ENCODE measurements around the gene URGCP.

The URGCP gene

DNA sequence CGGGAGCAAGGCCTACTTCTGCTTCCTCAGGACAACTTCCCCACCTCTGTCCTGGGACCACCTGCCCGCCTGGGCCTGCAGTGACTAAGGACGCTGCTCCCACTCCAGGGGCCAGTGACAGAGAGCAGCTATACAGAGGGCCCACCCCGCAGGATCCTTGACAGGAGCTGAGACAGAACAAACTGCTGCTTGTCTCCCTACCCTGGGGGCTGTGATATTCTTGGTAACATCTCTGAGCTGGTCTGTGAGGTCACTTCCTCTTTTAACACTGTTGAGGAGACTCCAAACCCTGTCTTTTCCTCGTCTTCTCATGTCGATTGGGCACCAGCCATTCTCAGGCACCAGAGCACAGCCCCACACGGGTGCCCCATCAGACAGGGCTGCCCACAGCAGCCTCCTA, 30.2 kb downstream of the URGCP start:
- no peak for DNase-seq (ENCODE audit: low read depth in 2 of 2)

DNA sequence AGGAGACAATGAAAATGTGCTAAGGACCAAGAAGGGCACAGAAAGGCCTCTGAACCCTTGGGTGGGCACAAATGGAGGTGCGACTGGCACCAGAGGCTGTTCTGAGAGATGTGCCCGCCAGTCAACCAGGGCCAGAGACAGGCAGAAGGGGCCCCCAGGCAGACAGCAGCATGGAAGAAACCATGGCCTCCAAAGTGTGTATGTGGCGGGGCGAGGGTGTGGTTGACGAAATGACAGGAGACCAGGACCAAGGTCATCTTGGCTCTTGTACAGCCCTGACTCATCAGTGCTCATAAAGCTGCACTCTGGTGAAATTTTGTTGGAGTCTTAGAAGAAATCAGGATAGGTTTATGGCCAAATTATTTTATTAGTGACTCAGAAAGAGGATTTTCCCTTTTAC, 33.1 kb downstream of the URGCP start:
- no peak for DNase-seq (ENCODE audit: low read depth in 2 of 2)

DNA sequence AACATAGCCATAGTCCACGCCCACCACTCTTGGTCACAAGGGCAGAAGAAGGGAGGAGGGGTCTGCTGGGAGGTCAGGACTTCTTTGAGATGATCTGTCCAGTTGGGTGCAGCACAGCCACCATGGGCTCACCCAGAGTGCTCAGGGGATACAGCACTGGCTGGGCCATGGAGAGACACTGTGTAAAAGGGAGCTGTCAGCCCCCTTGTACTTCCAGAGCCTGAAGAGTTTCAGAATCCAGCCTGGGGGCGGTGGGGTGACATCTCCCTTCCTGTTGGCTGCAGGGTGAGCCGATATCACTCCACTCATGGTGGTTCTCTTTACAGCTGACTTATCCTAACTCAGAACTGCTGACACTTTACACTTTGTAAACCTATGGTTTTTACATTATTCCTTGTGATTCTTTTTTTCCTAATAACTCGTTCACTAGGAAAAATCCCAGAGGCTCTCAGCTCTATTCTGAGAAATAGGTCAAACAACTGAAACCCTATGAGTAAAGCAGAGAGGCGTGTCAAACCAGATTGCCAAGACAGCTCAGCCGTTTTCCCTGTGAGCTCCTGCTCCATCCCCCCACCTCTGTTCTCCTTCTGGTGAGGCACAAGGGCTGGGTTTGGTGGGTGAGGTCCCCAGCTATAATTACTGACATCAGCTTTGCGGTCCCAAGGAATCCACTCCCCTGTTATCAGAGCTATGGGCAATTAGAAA, 33.8 kb downstream of the URGCP start:
- DNase-seq (ENCODE audit: low read depth in 2 of 2) = no peak

DNA sequence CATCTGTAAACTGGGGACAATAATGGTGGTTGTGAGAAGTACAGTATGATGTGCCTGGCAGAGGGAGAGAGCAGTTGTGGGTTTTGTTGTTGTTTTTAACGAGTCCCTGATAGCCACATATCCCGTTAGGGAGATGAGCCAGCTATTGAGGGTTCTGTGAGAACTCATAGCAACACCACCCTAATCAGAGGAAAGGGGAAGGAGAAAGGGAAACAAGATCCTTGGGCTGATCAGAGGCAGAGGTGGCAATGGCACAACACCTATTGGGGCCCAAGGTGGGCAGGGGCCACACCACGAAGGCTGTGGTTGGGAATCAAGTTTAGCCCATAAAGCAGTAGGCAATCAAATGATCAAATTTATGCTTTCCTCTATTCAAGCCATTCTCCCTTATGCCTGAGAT, 35.3 kb downstream of the URGCP start:
- no peak for DNase-seq (ENCODE audit: low read depth in 2 of 2)

DNA sequence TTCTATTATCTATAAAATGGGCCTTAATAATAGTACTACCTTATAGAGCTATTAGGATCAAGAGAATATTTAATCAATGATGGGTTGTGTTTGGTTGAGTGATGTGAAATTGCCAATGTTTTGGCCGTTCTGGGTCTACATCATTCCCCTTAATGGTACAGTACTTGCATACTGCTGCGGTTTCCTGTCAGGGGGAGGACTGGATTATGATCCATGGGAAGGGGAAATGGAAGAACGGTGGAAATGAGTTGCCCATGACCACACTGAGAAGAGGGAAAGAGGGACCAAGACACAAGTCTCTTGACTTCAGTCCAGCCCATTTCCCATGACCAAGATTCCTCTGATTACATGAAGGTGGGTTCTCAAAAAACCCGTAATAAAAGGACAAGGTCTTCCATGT, 36.1 kb downstream of the URGCP start:
- no peak for DNase-seq (ENCODE audit: low read depth in 2 of 2)

DNA sequence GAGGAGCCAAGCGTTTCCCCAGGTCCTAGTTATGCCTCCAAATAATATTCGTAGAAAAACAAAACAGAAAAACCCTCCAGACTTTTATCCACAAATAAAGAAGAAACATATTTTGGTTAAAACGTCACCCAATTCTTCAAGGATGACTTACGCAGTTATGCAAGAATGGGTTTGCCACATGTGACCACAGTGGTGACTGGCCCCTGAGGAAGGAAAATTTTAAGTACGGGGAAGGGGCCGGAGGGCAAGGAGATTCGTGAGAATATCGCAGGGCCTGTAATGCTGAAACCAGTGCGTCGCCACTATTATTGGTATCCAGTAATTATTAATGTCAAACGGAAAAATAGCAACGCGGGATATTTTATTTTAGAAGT, 36.5 kb downstream of the URGCP start:
- DNase-seq (ENCODE audit: low read depth in 2 of 2) = peak in 1 of 2 donors; percentile 12

DNA sequence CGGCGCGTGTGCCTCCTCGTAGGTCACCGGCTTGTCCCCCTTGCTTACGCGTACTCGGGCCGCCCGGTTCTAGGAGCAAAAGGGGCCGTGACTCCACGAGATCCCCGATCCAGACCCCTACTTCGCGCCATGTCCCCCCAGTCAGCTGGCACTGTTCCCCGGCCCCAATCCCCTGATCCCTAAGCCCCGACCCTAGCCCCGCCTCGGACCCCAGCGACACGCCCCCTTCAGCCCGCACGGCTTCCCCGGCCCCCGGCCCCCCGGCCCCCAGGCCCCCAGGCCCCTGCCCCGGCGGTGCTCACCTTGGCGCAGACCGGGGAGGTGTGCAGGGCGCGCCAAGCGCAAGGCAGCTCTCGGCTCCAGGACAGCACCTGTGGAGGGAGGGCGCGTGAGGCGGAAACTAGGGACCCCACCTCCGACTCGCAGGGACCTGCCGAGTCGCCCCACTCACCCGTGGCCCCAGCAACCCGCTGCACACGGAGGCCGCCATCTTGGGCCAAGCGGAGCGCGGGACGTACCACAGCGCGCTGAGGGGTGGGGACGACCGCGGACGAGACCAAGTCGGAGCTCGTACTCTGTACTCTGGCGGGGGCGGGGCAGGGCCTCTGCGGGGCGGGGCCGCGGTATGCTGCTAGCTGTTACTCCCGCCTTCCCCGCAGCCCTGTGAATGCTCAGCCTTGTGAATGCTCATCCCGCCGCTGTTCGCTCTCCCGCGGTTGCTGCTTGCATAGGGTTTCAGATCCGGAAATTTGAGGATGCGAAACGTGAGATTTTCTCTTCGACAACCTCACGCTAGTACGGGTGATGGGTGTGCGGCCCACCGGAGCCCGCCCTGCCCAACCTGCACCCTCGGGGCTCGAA, 37.2 kb downstream of the URGCP start, which contains the start of gene MRPS24:
Gene MRPS24 (minus strand): TSS at position 512 of the 861 bp plus-strand sequence. CDS start 22 bp downstream, at position 490.
- DNase-seq (ENCODE audit: low read depth in 2 of 2) = peak; percentile 89 to 94

DNA sequence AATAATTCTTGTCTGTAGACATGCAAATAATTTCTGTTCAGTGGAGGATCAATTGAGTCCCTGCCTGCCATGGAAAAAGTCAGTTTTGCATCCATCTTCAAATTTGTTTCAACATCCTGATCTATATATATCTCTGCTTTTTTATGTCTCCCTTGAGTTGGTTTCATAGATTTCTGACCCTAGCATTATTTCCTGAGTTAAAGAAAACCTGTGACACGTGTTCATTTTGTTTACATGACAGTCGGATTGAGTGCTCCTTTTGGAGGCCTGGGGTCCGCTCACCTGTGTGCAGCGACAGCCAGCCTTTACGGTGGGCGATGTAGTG, 37.8 kb downstream of the URGCP start:
- no peak for DNase-seq (ENCODE audit: low read depth in 2 of 2)

DNA sequence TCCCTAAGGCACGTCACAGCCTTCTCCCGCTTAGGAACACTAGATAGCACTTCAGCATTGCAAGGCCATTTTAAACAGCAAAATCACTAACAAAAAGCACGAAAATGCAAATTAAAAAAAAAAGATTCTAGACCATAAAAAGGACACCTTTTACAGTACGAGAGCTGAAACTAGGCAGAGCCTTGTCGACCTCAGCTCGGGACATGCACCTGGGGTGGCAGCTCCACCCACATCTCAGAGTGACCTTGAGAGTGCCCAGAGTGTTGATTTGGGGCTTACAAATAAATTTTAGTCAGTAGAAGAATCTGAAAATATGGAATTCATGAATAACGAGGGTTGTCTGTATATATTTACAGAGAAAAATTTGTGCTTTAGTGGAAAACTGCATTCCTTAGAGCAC, 38.2 kb downstream of the URGCP start:
- no peak for DNase-seq (ENCODE audit: low read depth in 2 of 2)

DNA sequence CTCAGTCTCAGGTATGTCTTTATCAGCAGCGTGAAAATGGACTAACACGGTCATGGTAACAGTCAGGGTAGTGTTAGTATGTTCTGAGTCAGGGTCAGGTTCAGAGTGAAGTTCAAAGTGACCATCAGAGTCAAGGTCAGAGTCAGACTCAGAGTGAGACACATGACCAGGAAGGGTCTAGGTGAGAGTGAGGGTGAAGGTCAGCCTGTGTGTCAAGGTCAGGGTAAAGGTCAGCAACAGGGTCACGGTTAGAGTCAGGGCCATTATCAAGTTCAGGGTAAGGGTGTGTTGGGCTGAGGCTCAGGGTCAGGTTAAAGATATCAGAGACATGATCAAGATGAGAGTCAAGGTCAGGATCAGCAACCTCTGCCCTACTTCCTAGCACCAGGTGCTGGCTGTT, 41.1 kb downstream of the URGCP start:
- DNase-seq (ENCODE audit: low read depth in 2 of 2) = no peak

DNA sequence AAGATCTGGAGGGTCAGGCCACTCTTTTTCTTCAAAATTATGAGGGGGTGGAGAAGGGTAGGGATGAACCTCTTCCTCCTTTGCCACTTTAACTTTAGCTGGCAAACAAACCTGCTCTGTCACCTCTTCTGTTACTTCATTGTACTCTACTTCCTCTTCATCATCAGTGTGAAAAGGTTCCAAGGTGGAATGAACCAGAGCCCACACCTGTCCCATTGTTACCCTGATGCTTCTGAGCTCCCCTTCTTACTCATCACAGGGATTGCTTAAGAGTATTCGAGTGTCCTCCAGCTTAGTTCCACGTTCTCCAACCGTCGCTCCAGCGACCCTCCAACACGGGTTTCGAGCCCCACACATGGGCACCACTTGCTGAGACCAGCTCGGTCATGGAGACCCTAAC, 42.3 kb downstream of the URGCP start:
- DNase-seq (ENCODE audit: low read depth in 2 of 2) = no peak

DNA sequence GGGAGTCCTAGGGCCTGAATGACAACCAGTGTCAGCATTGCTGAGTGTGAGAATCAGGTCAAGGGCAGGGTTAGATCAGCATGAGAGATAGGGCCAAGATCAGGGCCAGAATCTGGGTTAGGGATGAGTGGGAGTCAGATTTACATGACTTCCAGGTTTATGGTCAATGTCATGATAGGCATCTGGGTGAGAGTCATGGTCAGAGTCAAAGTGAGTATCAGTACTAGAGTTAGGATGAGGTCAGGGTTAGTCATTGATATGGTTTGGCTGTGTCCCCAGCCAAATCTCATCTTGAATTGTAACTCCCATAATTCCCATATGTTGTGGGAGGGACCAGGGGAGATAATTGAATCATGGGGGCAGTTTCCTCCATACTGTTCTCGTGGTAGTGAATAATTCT, 49.4 kb downstream of the URGCP start:
- no peak for DNase-seq (ENCODE audit: low read depth in 2 of 2)

DNA sequence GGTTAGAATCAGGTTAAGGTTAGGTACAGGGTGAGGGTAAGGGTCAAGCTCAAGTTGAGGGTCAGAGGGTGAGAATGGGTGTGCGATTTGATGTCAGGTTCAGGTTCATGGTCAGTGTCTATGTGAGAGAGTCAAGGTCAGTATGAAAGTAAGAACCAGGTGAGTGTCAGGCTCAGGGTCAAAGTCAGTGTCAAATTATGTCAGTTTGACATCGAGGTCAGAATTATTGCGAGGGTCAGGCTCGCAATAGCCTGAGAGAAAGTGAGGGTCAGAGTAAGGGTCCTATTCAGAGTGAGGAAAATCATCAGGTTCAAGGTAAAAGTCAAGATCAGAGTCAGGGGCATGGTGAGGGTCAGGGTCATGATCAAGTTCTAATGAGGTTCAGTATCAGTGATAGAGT, 50.1 kb downstream of the URGCP start:
- DNase-seq (ENCODE audit: low read depth in 2 of 2) = no peak

DNA sequence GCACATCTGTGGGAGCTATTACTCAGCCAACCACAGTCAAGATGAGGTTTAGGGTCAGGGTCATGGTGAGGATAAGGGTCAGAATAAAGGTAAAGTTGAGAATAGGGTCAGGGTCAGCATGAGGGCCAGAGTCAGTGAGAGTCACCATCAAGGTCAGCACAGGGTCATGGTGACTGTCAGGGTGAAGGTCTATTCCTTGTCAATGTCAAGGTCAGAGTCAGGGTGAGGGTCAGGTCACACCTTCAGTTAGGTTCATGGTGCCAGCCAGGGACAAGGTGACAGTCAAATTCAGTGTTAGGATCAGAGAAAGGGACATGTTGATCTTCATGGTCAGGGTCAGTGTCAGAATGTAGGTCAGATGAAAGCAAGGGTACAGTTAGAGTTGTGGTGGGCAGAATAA, 51.2 kb downstream of the URGCP start:
- DNase-seq (ENCODE audit: low read depth in 2 of 2) = no peak

DNA sequence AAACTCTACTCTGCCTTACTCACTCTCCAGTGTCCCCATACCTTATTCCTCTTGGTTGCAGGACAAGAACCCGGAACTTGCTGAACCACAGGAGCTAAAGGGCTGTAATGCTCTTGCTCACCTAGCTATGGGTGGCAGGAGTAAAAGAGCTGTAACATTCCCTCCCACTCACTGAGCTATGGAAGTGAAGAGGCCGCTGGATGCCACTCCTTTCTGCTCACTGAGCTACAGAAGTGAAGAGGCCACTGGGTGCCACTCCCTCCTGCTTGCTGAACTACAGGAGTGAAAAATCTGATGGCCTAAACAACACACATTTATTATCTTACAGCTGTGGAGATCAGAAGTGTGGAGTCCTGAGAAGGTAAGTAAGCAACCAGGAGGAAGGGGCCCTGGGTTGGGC, 54.6 kb downstream of the URGCP start:
- no peak for DNase-seq (ENCODE audit: low read depth in 2 of 2)

DNA sequence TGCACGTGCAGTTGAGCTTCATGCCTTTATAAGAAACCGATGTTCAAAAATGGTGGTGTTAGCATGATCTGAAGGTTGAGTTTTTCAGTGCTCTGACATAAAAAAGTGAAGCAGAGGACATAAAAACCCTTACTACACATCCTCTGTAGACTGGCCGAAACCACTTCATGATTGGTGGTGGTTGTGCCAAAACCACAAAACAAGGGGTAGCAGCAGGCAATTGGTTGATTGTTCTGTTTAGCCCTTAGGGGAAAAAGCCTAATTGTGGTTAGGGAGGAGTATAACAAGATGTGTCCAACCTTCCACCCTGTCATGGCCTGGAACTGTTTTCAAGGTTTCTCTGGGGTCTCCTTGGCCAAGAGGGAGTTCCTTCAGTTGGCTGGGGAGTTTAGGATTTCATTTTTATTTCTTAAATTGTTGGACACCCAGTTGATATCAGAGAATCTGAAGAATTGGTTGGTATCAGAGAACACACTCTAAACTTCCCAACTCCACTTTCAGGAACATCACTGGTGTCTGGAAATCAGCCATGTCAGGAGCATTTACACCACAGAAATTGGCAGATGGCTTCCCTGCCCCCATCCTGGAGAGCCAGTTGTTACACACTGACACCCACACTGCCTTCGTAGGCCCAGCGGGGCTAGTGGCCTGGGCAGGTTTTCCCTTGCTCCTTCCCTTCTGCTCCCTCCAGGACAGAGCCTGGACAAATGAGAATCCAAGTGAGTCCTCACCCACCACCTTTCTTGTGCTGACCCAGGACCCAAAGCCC, 55.9 kb downstream of the URGCP start:
- DNase-seq (ENCODE audit: low read depth in 2 of 2) = no peak

DNA sequence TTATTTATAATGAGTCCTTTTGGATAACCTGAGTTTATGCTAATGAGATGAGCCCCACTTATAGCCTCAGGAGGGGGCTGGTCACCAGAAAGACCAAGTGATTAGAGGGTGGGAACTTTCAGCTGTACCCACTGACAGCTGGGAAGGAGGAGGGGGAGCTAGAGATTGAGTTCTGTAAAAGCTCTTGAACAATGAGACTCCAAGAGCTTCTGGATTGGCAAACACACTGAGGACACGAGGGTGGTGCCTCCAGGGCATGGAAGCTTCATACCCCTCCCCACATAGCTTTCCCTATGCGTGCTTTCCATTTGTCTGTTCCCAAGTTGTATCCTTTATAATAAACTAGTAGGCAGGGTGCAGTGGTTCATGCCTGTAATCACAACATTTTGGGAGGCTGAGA, 57.3 kb downstream of the URGCP start:
- no peak for DNase-seq (ENCODE audit: low read depth in 2 of 2)

DNA sequence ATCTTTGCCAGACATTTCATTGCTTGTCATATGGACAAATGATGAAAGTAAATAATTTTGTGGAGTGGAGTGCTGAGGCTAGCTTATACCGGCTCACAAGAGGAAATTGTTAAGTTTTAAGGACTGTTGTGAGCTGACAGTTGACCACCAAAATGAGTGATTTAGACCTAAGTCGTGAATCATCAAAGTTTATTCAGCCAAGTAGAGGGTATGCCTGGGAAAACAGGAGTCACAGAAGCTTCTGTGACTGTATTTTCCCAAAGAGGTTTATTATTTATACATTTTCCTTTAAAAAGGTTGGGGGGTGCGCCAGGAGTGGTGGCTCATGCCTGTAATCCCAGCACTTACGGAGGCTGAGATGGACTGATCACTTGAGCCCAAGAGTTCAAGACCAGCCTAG, 58.9 kb downstream of the URGCP start:
- no peak for DNase-seq (ENCODE audit: low read depth in 2 of 2)

DNA sequence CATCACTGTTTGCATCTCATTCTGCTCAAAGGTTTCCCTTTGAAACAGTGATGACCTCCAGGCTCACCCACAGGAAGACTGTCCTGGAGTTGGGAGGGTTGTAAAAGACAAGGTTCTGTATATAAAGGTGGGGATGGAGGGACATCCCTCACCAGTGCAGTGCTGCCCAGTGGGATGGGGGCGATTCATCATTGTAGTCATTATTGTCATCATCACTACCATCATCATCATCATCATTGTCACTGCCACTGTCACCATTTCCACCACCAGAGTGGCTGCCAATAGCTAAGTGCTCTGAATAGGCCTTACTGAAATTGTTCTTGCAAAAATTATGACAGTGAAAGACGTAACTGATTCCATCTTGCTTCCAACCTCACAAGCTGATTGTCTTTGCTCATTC, 61.7 kb downstream of the URGCP start:
- no peak for DNase-seq (ENCODE audit: low read depth in 2 of 2)

DNA sequence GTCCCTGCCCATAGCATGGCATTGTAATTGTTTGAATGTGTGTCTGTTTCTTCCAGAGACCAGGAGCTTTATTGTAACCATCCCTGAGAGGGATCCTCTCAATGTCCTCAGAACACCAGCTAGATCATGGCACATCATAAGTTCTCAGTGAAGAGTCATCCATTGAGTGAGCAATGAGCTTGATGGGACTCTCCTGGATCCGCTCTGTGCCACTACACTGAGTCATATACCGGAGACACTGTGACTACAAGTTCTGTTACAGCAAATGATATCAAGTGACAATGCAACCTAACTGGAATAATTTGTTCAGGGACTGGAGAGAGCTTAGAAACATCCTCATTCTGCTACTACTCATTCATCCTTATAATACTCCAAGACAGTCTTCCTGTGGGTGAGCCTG, 62.1 kb downstream of the URGCP start:
- no peak for DNase-seq (ENCODE audit: low read depth in 2 of 2)

DNA sequence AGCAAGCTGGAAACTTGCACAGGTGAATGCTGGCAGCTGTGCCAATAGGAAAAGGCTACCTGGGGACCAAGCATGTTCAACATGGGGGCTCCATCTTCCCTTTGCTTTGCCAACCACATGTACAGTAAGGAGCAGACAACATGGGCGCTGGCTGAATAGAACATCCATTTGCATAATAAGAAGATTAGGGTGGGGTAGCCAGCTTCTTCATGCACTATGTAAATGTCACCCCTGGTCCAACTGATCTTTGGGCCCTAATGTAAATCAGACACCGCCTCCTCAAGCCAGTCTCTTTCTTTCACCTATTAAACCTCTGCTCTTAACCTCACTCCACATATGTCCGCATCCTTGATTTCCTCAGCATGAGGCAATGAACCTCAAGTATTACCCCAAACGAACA, 63.1 kb downstream of the URGCP start:
- no peak for DNase-seq (ENCODE audit: low read depth in 2 of 2)

DNA sequence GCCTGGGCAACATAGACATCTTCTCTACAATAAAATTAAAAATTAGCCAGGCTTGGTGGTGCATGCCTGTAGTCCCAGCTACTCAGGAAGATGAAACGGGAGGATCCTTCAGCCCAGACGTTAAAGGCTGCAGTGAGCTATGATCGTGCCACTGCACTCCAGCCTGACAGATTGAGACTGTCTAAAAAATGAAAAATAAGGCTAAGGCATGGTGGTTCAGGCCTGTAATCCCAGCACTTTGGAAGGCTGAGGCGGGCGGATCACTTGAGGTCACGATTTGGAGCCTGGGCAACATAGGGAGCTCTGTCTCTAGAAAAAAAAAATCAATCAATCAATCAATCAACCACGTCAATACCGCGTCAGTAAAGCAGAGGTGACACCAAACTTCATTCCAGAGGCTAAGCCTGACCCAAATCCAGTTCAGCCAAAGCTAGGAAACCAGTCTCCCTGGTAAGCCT, 68.2 kb downstream of the URGCP start:
- no peak for DNase-seq (ENCODE audit: low read depth in 2 of 2)
